GM12891 (cell line): ENCODE results near the gene RPS6KA2.

Experiments
- PAX5 ChIP-seq: IDR thresholded peaks from 2 replicates; pipeline ENCODE4 v1.6.1; 2011; ENCODE audit warnings: low read length, moderate library complexity, mild to moderate bottlenecking; ENCODE audit not compliant: insufficient read depth, severe bottlenecking
- POLR2A ChIP-seq: IDR thresholded peaks from 2 replicates; pipeline ENCODE4 v1.6.1; 2011; ENCODE audit warnings: low read depth, low read length, control low read depth
- POLR2AphosphoS5 ChIP-seq: IDR thresholded peaks from 2 replicates; pipeline ENCODE4 v1.6.1; 2011; ENCODE audit warnings: low read depth, low read length, control low read depth
- POU2F2 ChIP-seq: IDR thresholded peaks from 2 replicates; pipeline ENCODE4 v1.6.1; 2011; ENCODE audit warnings: low read depth, mild to moderate bottlenecking, control low read depth, low read length, moderate library complexity
- SPI1 ChIP-seq: IDR thresholded peaks from 2 replicates; pipeline ENCODE4 v1.6.1; 2011; ENCODE audit warnings: low read depth, low read length, control low read depth
- TAF1 ChIP-seq: IDR thresholded peaks from 2 replicates; pipeline ENCODE4 v1.6.1; 2011; ENCODE audit warnings: low read depth, low read length, control low read depth

- TF ChIP-seq POLR2A (no peak), SPI1 (no peak), POLR2AphosphoS5 (no peak), TAF1 (no peak), POU2F2 (no peak), PAX5 (no peak)
Observed at GRCh38 chr6:166379800-166380199, 247.3 kb downstream of the RPS6KA2 start.
